Posterior cingulate gyrus (tissue), 11 donors: ENCODE data around the gene AZIN2.

Experiments used
- DNase-seq, 10 donors: peaks; one replicate each; pipeline versions ENCODE4 v3.0.0 to v3.0.0-alpha.2; 2020 to 2021; ENCODE audit warnings: mixed read lengths in 3 of 10
- intact Hi-C: fragments of 100-400 bp; cut with DNase I; formaldehyde crosslinking; loops from one replicate; pipeline ENCODE4 v1.15.1; 2023

The AZIN2 gene

DNA sequence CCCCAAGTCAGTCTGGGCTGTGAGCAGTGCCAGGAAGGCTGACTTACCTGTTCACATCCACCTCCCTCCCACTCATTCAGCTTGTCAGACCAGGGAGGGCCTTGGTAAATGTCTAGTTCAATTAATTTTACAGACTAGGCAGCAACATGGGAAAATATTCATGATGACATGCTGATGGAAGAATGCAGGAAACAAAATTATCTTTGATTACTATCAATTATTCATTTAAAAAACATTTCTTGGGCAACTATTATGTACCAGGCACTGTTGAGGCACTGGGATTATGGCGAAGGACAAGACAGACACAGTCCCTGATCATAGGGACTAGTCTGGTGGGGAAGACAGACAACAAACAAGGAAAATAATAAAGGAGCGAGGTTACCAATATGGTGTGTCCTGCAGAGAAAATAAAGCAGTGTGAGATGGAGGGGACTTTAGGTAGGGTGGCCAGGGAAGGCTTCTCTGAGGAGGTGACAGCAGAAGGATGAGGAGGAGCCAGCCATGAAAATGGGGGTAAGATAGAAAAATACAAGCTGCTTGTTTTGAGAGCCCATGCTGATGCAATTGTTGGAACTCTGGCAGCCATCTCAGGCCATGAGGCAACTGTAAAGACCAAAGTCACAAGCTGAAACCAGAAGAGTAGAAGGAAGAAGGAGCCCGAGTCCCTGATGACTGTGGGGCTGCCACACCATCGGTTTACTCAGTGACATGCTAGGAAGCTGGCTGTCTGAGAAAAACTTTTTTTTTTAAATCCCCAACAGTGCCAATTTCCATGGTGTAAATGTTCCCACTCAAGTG, 86.9 kb downstream of the AZIN2 start:
- intact Hi-C loops = no loop called here
- DNase-seq = peak in 1 of 10 donors; percentile 22

DNA sequence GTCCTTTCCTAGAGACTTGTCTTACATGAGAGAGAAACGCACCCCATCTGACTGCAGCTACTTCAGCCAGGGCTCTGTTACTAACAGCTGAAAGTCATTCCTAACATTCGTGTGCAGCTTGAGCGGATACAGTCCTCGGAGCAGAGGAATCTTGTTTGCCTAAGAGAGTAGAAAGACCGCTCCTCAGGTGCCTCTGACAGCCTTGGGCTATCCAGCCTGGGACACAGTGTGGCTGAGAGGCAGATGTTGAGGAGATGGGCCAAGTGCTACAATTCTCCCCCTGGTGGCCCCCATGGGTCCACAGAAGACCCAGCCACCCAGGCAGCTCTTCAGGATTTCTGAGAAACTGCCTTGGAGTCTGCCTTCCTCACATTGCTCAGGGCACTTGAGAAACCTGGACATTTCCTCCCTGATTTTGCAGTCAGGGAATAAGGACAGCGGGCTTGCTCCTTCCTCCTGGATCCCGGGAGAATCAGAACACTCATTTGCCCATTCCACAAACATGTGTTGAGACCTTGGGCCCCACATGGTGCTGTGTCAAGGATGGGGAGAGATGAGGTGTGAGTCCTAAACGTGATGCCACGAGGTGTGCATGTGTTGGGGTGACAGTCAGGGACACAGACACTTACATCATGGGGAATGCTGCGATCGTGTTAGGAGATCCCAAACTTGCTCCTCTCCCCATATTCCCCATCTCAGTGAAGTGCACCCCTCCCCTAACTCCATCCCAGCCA, 87.8 kb downstream of the AZIN2 start:
- intact Hi-C loops = no loop called here
- peak in 1 of 10 donors; percentile 61 for DNase-seq

DNA sequence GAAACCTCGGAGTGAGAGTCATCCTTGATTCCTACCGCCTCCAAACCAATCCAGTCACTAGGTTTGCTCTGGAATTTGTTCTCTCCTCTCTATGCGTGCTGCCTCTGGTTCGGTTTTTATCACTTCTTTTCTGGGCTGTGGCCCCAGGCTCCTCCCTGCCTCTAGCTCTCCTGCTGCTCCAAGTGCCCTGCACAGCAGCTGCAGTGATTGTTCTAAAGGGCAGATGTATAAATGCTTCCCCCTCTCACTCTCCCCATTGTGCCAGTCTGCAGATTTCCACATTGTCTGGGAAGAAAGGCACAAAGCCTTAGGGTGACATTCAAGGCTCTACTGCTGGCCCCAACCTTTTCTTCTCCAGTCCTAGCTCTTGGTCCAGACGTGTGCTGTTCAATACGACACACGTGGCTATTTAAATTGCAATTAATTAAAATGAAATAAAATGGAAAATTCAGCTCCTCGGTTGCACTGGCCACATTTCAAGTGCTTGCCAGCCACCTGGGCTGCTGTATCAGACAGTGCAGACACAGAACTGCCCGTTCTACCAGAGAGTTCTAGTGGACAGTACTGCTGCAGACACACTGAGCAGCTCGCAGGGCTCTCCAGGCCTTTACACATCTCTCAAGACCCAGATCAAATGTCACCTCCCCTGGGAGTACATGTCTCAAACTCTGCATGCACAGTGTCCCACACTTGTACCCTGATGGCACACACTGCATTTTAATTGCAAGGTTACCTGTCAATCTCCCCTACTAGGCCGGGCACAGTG, 88.5 kb downstream of the AZIN2 start:
- DNase-seq = peak in 5 of 10 donors; percentile 35 to 91 (median 53)
- intact Hi-C loops = no loop called here
